ACHN (cell line): ENCODE measurements around the gene PBX4.
"Not testable (repeated sequence)": the region's sequence is repeated elsewhere in the genome, so short reads cannot be mapped to it uniquely, and the experiment has no call there.

Source experiments
- DNase-seq: peaks from one replicate; pipeline ENCODE4 v3.0.0-alpha.2; 2015
- in situ Hi-C: cut with HindIII; loops from 2 replicates; pipeline ENCODE4 v1.10.0; 2017; ENCODE audit warnings: low sequenced_read_pairs, low pct_ligation_motif_present, low pct_unique_long_range_greater_than_20kb

Gene PBX4, protein sequence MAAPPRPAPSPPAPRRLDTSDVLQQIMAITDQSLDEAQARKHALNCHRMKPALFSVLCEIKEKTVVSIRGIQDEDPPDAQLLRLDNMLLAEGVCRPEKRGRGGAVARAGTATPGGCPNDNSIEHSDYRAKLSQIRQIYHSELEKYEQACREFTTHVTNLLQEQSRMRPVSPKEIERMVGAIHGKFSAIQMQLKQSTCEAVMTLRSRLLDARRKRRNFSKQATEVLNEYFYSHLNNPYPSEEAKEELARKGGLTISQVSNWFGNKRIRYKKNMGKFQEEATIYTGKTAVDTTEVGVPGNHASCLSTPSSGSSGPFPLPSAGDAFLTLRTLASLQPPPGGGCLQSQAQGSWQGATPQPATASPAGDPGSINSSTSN

DNA sequence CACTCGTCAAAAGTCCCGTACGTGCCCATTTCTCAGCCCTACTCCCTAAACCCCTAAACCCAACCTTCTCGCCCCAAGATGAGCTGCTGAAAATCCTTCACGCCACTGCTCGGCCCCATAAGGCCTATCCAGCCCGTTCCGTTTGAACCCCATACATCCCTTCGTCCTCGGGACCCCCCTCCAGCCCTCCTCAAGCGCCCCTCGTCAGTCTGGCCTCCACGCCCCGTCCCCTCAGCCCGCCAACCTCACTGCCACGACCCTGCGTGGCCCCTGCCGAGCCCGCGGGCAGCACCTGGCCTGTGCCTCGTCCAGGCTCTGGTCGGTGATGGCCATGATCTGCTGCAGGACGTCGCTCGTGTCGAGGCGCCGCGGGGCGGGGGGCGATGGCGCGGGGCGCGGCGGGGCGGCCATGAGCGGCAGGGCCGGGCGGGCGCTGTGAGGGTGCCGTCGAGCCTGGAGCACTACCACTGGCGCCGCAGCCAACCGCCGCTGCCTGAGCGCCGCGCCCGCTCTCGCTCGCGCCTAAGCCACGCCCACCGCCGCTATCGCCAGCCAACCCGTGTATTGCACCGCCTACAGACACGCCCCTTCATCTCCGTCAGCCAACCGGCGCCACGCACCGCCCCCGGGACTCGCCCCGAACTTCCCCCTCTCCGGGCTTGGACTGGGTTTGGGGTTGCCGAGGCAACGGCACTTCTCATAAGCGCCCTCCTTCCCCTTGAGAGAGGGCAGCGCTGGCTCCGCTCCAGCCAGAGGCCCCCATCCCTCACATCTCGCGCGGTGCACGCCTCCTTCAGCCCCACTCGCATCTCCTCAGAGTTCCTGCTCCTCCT is at the start of gene PBX4:
TSS of gene PBX4 (minus strand) at position 469 of the 833 bp plus-strand sequence. CDS start at position 411, 58 bp downstream.
- in situ Hi-C loops, result no loop called here
- DNase-seq, result peak; percentile 84

DNA sequence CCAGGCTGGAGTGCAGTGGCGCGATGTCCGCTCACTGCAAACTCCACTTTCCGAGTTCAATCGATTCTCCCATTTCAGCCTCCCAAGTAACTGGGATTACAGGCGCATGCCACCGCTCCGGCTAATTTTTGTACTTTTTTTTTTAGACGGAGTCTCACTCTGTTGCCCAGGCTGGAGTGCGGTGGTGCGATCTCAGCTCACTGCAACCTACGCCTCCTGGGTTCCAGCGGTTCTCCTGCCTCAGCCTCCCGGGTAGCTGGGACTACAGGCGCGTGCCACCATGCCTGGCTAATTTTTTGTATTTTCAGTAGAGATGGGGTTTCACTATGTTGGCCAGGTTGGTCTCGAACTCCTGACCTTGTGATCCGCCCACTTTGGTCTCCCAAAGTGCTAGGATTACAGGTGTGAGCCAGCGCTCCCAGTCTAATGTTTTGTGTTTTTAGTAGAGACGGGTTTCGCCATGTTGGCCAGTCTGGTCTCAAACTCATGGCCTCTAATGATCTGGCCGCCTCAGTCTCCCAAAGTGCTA is 47.0 kb upstream of the PBX4 start:
- DNase-seq, in situ Hi-C loops: not testable (repeated sequence)

DNA sequence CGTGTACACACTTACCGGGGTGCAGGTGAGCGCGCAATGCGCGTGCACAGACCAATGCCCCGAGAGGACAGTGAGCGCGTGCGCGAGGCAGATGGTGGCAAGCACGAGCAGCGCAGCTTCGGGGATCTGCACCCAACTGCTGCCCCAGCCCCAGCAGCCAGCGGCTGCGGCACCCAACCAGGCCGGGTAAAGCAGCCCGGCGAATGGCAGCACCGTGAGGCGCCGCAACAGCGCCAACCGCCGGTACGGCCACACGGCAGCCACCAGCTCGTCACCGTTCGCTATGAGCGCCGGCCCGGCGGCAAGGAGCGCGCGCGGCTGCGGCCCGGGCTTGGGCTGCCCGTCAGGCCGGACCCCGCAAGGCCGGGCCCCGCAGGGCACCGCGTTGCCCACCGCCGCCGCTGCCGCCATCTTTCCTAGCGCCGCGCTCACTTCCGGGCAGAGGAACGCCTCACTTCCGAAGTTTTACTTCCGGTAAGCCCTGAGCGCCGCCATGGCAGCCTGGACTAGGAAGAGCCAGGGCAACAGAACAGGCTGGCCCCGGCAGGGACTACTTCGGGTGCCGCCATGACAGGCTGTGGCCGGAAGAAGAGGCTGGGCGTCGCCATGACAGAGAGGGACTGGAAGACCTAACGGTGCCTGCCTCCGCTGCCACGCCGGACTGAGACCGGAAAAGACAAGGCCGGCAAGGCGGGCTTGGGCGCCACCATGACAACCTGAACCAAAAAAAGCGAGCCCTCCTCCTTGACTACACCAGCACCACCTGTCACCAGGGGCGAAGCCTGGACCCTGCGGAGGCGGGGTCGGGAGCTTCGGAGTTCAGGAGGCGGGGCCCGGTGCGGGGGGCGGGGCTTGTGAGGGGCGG is 45.0 kb upstream of the PBX4 start, which contains the start of gene ATP13A1:
TSS of gene ATP13A1 (minus strand) at position 421 of the 865 bp plus-strand sequence. CDS start at position 411, 10 bp downstream.
- DNase-seq, result peak; percentile 93
- in situ Hi-C loops, result no loop called here

DNA sequence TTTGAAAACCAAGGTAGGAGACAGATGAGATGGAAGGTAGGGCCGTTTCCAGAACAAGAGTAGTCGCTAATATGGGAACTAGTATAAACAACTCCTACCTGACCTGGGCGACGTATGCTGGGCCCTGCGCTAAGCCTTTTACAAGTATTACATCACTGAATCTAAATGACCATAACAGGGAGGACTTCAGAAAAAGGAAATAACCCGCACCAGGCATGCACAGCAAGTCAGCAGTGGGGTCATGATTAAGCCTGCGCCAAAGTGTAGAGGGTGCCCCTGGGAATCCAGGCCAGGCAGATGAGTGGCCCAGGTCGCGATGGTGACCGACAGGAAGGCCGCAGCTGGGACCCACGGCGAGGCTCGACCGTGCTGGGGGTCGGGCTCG is 44.4 kb upstream of the PBX4 start:
- in situ Hi-C loops, result no loop called here
- no peak for DNase-seq

DNA sequence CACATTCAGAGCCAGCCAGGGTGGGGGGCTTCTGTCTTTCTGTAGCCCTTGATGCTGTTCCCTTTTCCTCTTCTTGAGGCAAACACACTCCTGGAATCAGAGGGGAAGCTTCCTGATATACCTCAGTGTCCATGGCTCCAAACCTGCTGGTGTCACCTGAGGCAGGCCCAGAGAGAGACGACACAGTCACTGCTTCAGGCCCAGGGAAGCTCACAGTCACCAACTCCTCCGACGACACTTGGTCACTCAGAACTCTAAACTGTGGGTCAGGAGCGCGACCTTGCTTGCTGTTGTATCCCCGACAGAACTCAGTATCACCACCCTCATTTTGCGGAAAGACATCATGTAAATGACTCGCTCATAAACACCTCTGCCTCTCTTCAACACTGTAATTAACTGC is 43.9 kb upstream of the PBX4 start:
- DNase-seq, result no peak

DNA sequence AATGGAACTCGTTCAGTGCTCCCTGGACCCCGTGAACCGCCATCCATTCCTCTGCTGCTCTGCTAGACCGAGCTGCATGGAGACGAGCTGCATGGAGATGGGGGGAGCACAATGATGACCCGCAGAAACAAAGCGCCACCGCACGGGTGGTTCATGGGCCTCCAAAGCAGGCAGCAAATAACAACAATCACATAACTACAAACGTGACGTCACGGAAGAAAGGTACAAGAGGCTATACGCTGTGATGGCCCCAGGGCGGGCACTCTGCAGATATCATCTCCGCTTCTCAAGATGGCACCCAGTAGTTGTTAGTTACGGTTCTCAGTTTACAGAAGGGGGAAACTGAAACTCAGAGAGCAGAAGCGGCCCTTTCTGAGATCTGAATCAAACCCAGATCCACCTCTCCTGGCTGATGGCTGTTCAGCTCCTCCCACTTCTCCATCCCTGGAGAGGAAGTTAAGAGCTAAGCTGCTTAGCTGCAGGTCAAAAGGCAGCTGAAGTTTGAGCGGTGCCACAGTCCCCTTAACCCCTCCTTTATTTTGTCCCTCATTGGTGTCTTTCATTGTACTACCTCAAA is 43.3 kb upstream of the PBX4 start:
- in situ Hi-C loops, result no loop called here
- no peak for DNase-seq

More for the DNA sequence above, 43.9 kb upstream of the PBX4 start:
- in situ Hi-C loops, result no loop called here

DNA sequence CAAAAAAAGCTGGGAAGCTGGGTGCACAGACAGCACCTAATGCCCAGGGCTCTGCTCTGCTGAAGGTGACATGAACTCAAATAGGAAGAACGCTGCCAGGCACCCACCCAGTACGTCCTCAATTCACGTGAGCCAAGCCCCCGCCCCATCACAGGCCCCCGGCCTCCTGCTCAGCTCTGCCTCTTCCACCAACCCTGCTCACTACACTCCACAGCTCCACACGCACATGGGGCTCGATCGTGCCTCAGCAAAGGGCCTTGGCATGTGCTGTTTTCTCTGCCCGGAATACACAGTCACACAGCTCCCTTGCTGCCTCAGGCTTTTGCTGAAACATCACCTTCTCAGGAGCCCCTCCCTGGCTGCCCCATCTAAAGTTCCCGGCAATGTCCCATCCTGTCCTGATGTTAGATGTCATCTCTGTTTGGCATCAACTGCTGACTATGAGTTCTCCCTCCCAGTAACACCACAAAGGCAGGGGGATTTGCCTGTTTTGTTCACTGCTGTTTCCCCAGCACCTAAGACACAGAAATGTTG is 42.7 kb upstream of the PBX4 start:
- DNase-seq, result no peak
- in situ Hi-C loops, result no loop called here

DNA sequence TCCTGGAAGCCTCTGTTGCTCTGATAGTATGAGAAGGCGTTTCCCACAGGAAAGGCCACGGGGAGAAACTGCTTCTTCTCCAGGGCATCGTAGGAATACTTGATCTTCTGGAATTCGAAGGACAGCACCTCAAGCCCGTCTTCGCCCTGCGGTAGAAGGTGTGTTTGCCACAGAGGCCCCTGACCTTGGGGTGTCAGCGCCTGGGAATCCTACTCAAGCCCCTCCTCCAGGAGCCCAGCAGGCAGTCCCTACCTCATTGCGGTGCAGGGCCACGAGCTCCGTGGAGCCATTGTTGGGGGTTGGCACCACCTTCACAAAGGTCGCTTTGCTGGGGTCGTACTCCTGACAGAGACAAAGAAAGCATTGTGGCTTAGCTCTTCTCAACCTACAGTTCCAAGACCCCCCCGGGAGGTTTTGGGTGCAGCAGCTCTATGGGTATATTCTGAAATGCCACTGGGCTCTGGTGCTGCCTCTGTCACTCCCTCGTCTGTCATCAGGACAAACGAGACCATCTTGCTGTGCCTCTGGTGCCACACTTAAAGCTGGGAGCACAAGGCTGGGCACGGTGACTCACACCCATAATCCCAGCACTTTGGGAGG is 41.3 kb upstream of the PBX4 start:
- no peak for DNase-seq
- in situ Hi-C loops, result no loop called here

DNA sequence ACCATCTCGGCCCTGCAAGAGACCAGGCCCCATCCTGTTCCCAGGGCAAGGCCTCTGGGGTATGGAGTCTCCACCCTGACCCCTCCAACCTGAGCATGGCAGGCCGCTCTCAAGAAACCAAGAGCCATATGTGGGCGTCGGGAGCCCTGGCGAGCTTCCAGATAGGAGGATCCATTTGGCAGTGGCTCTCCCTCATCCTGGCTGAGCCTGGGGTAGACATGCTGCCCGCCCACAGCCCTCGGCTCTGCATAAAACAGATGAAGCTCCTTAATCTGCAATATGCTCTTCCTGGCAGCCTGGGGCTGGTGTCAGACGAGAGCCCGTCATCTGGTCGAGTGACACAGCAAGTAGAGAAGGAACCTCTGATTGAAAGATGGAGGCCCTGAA is 38.9 kb upstream of the PBX4 start:
- no peak for DNase-seq
- in situ Hi-C loops, result no loop called here

DNA sequence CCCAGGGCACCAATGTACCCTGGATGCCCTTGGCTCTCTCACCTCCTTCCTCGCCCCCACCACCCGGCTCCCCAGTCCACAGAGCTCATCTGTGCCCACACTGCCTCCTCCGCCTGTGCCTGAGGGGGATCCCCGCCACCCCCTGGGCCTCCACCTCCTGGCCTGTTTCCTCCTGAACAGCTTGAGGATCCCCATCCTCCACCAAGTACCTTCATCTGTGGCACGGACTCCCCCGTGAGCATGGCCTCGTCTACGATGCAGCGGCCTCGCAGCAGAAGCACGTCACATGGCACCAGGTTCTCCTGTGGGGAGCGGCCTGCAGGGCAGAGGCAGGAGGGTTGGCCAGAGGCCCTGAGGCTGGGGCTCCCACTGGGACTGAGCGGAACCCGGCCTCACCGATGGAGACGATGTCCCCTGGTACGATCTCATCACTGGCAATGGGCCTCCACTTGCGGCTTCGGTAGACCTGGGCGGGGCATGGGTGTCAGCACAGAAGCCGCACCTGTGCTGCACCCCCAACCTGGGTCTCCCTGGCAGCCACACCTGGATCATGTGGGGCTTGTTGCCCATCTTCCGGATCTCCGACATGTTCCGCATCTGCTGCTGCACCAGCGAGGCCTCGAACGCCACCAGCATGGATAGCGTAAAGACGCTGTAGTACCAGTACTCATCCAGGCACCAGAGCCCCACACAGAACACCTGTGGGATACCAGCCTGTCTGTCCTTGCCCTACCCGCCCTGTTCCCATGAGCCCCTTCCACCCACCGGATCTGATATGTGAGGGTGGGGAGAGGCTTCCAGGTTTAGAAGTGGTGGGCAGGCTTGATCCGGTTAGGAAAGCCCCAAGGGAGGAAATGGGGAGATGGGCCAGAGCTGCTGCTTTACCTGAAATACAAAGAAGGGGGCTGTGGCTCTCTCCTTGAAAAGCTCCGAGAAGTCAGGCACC is 38.2 kb upstream of the PBX4 start:
- no peak for DNase-seq
- in situ Hi-C loops, result no loop called here

DNA sequence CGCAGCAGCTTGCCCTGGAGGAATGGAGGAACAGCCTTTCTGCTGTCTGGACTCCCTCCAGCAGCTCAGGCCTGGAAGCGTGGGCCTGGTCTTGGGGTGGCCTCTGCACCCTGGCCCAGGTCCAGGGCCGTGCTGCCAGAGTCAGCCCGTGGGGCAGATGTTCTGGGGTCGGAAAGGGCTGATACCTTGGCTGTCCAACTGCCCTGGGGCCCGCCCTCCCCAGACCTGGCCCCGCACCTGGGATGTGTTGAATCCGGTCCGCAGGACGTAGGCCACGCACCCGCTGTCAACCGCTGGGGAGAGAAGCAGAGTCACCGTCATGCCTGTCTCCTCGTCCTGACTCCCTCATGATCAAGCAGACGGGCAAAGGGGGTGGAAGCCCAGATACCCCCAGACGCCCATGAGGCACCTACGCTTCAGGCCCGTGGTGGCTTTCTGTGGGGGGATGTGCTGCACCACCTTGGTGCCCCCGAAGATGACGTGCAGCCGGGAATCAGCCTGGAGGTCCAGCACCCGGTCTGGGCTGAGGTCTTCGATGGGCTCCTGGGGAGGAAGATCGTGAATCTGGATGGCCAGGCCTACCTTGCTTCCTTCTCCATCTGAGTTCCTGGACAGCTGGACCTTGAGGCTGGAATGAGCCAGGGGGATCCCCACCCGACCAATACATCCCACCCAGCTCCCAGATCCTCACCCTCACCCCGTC is 37.3 kb upstream of the PBX4 start:
- no peak for DNase-seq
- in situ Hi-C loops, result no loop called here

DNA sequence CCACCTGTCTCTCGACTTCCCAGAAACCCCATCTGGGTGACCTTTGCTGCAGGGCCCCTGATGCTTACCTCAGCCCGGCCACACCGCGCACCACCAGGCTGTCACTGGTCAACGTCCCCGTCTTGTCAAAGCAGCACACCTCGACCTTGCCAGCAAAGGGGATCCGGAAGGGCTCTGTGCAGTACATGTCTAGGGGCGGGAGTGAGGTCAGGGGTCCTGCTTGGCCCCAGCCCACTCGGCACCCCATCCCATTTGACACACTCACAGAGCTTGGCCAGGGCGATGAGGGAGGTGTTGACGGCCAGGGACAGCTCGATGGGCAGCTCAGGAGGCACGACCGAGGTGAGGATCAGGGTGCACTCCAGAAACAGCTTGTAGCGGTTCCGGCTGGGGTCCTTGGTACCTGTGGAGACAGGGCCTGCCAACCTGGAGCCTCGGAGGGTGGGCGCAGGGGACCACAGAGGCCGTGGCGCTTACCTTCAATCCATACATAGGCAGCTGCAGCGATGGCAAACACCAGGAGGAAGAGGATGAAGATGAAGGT is 36.6 kb upstream of the PBX4 start:
- in situ Hi-C loops, result no loop called here
- no peak for DNase-seq

DNA sequence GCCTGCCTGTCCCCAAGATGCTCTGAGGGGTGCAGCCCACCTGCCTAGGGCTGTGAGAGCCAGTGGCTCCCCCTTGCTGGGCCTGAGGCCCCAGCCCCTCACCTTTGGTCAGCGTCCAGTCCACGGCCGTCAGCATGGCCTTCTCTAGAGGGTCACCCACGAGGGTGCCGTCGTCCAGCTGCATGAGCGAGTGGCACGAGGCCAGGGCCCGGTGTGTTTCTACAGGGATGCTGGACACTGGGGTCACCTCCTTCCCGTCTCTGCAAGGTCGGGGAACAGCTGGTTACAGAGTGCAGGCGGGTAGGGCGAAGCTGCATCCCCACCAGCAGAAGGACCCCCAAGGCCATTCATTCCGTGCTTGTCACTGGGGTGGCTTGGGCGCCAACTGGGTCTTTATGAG is 36.0 kb upstream of the PBX4 start:
- DNase-seq, result no peak
- in situ Hi-C loops, result no loop called here

DNA sequence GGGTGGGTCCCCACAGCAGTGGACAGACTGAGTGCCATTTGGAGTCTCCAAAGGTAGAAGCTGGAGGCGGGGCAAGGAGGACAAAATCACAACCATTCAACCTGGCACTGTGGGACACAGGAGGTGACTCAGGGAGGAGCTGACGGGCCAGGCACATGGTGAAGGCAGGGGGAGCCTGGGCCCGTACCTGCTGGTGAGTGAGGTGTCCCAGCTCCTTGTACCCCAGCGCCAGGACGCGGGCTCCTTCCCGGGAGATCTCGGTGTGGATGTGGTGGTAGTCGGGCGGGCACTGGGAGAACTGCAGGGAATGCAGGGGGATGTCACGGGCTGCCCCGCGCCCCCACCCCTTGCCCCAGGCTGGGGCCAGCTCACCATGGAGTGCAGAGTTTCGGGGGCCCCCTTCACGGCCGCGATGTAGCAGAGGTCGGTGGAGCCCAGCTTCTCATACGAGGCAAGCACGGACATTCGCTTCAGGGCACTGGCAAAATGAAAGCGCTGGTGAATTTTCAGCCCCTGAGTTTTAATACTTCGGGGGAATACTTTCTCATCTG is 35.2 kb upstream of the PBX4 start:
- DNase-seq, result no peak
- in situ Hi-C loops, result no loop called here

DNA sequence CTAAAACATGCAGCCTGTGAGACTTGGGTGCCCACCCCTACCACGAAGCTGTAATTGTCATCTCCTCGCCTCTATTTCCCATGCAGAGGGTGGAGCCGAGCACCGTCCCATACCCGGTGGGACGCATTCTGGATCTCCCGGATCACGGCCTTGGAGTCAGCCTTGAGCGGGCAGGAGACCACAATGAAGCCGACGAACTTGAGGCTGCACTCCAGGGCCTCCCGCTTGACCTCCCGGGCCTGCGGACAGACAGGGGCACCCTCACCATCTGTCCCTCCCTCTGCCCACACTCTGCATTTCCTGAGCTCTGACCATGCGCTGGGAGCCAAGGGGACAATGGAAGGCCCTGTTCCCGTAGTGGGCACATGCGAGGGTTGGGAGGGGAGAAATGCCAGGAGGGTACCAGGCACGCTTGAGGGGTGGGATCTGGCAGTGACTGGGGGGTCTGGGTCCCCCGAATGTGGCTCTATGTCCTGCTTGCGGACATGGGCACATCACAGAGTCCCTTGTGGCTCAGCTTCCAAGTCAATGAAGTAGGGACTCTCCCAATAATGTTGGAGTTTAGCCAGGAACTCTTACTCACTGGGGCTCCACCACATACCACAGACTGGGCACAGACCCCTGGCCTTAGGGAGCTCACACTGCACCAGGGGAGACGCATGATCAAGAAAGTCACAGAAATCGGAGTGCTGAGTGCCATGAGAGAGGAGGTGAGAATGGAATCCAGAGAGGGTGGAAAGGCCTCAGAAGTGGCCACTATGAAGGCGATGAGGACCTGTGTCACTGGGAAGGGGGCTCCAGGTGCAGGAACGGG is 34.2 kb upstream of the PBX4 start:
- in situ Hi-C loops, result no loop called here
- DNase-seq, result peak; percentile 6
